Mesothelial cell of epicardium (in vitro differentiated cells): ENCODE results near the gene MAGOH. TPM values are rescaled to one million over a fixed set of nuclear protein-coding genes. Genes with fewer than 3 reads are reported as not detected.
A peak's percentile ranks its signal among the peaks of the same experiment; 100 is the strongest.

Experiments used
- DNase-seq, 2 experiments: peaks; one replicate each; pipeline ENCODE4 v3.0.0; 2021; ENCODE audit warnings: low spot score in 2 of 2; ENCODE audit not compliant: unreplicated experiment in 2 of 2
- H3K27ac Mint-ChIP-seq: 2 replicates; pipeline ENCODE4 v1.8.0; 2021; ENCODE audit warnings: mixed read lengths
- H3K27me3 Mint-ChIP-seq: 2 replicates; pipeline ENCODE4 v1.8.0; 2021; ENCODE audit warnings: low read depth, mixed read lengths
- H3K36me3 Mint-ChIP-seq: 2 replicates; pipeline ENCODE4 v1.8.0; 2021; ENCODE audit warnings: mixed read lengths
- H3K4me1 Mint-ChIP-seq: 2 replicates; pipeline ENCODE4 v1.8.0; 2021; ENCODE audit warnings: mixed read lengths
- H3K4me3 Mint-ChIP-seq: 2 replicates; pipeline ENCODE4 v1.8.0; 2021; ENCODE audit warnings: mild to moderate bottlenecking, moderate library complexity, mixed read lengths
- H3K9me3 Mint-ChIP-seq: 2 replicates; pipeline ENCODE4 v1.8.0; 2021; ENCODE audit warnings: mixed read lengths
- CTCF ChIP-seq: fragments of 200-600 bp; sonication (generic); IDR thresholded peaks from one replicate; pipeline ENCODE4 v1.5.0; 2021; ENCODE audit warnings: antibody characterized with exemption; ENCODE audit not compliant: unreplicated experiment
- total RNA-seq: library from RNA; stranded (reverse); gene quantifications from 3 replicates; pipeline ENCODE4 v1.2.1, GENCODE V29; 2021

Gene MAGOH
- total RNA-seq, 1 donor from 2014 or later, result 59.0 TPM

DNA sequence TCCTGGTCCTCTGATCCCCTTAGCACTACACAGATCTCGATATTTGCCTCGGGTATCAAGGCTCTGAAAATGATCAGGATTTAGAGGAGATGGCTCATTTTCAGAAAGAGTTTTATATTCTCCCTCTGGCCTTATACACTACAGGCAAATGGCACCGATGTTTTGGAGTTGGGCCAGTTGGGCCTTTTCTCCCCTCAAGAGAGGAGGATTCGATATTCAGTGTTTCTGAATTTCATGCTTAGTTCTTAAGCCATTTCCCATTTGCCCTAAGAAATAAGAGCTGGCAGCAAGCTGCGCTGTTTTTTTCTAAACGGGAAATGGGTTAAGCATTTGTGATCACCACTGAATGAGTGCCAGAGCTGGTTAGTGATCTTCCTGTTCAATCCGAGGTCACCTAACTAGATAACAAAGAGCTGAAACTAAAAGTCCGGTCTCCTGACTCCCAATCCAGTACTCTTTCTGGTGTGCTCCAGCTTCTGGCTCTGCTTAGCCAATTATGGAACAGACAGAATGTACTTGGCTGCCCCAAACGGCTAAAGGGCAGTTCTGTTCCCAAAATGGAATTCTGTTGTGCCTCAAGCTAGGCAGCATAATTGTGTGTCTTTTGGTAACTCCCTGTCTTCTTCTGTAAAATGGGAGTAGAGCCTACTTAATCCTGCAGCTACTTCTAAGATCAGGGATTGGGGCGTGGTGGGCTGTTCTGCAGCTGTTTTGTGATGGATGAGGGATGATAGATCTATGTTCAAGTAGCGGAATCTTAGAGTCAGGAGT lies 42.9 kb downstream of the MAGOH start:
- no peak for TF ChIP-seq CTCF
- DNase-seq, result no peak
- Mint-ChIP-seq H3K4me3 (peak overlapping the region; percentile 83), H3K36me3 (no peaks in the 10 kb centered on the region), H3K9me3 (no peaks in the 10 kb centered on the region), H3K4me1 (peaks cover 23% of the 10 kb centered on the region), H3K27me3 (no peaks in the 10 kb centered on the region), H3K27ac (no peak overlapping the region)

- Mint-ChIP-seq H3K36me3 (no peaks in the 10 kb centered on the region), H3K4me1 (peaks cover 11% of the 10 kb centered on the region), H3K27ac (no peak overlapping the region), H3K9me3 (no peaks in the 10 kb centered on the region), H3K4me3 (no peak overlapping the region), H3K27me3 (peaks cover 3% of the 10 kb centered on the region)
- DNase-seq, result no peak
- TF ChIP-seq CTCF, result no peak
These were observed 48.1 kb downstream of the MAGOH start for GRCh38 chr1:53190210-53190611.

- peaks cover 3% of the 10 kb centered on the region for H3K27me3 Mint-ChIP-seq
- no peaks in the 10 kb centered on the region for H3K36me3 Mint-ChIP-seq
- no peak overlapping the region for H3K4me3 Mint-ChIP-seq
- no peak overlapping the region for H3K27ac Mint-ChIP-seq
- no peaks in the 10 kb centered on the region for H3K9me3 Mint-ChIP-seq
- no peak for DNase-seq
- H3K4me1 Mint-ChIP-seq, result peaks cover 11% of the 10 kb centered on the region
- TF ChIP-seq CTCF, result no peak
These were observed 49.3 kb downstream of the MAGOH start for GRCh38 chr1:53189061-53189460.

DNA sequence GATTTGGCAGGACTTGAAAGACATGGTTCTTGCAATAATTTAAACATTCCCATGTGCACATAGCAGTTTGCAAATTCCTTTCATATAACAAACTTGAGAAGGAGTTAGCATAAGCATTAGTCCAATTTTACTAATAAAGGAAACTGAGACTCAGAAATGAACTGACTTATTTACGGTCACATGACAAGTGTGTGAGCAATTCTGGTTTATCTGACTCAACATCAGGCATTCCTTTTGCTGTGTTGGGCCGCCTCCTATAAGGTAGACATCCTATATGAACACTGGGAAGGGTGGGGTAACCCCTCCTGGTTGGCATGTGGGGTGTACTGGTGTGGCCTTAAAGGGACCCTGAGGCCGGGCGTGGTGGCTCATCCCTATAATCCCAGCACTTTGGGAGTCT lies 50.2 kb downstream of the MAGOH start:
- H3K27ac Mint-ChIP-seq, result no peak overlapping the region
- DNase-seq, result no peak
- H3K27me3 Mint-ChIP-seq, result peaks cover 3% of the 10 kb centered on the region
- TF ChIP-seq CTCF, result no peak
- H3K9me3 Mint-ChIP-seq, result no peaks in the 10 kb centered on the region
- no peaks in the 10 kb centered on the region for H3K36me3 Mint-ChIP-seq
- no peak overlapping the region for H3K4me3 Mint-ChIP-seq
- peaks cover 11% of the 10 kb centered on the region for H3K4me1 Mint-ChIP-seq

GRCh38 chr1:53187401-53187800 lies 50.9 kb downstream of the MAGOH start:
- DNase-seq, result no peak
- no peak for TF ChIP-seq CTCF
- H3K27ac Mint-ChIP-seq, result no peak overlapping the region
- peaks cover 11% of the 10 kb centered on the region for H3K4me1 Mint-ChIP-seq
- peaks cover 3% of the 10 kb centered on the region for H3K27me3 Mint-ChIP-seq
- no peaks in the 10 kb centered on the region for H3K36me3 Mint-ChIP-seq
- no peak overlapping the region for H3K4me3 Mint-ChIP-seq
- H3K9me3 Mint-ChIP-seq, result no peaks in the 10 kb centered on the region
